Gastroesophageal sphincter (tissue), 4 donors: Measurements from ENCODE around the gene SRPK2. TPM values are rescaled to one million over a fixed set of nuclear protein-coding genes. Genes with fewer than 3 reads are reported as not detected.
"Not testable (repeated sequence)": the region's sequence is repeated elsewhere in the genome, so short reads cannot be mapped to it uniquely, and the experiment has no call there.

Experiments
- ATAC-seq: fragments of 150-250 bp; one replicate; pipeline ENCODE4 v1.9.1; 2016; ENCODE audit warnings: mild to moderate bottlenecking, moderate library complexity
- H3K27ac ChIP-seq, 4 donors: fragments of 200-600 bp; sonication (generic) in 3 of 4; 1 replicate in 3 of 4; 2 replicates in 1 of 4; pipeline ENCODE4 v1.5.1; 2016 to 2019
- H3K27me3 ChIP-seq: fragments of 200-600 bp; sonication (generic); one replicate; pipeline ENCODE4 v1.5.1; 2019
- H3K36me3 ChIP-seq, 2 donors: fragments of 200-600 bp; sonication (generic); one replicate each; pipeline ENCODE4 v1.5.1; 2019; ENCODE audit warnings: control low read depth in 1 of 2
- H3K4me1 ChIP-seq, 3 donors: fragments of 200-600 bp; sonication (generic); 1 replicate in 2 of 3; 2 replicates in 1 of 3; pipeline ENCODE4 v1.5.1; 2016 to 2019; ENCODE audit warnings: control low read depth in 2 of 3
- H3K4me3 ChIP-seq, 2 donors: fragments of 200-600 bp; sonication (generic); one replicate each; pipeline ENCODE4 v1.5.1; 2019; ENCODE audit warnings: mild to moderate bottlenecking in 1 of 2, moderate library complexity in 1 of 2
- H3K9me3 ChIP-seq, 3 donors: fragments of 200-600 bp; sonication (generic); one replicate each; pipeline ENCODE4 v1.5.1; 2017 to 2019; ENCODE audit warnings: control low read depth in 2 of 3
- EP300 ChIP-seq: sonication (generic); formaldehyde crosslinking; IDR thresholded peaks from one replicate; pipeline ENCODE4 v1.6.1; 2017; ENCODE audit warnings: antibody characterized with exemption, mild to moderate bottlenecking
- POLR2A ChIP-seq, 2 donors: fragments of 450-650 bp; IDR thresholded peaks; one replicate each; pipeline ENCODE4 v1.6.1; 2017; ENCODE audit warnings: antibody characterized with exemption in 2 of 2, mild to moderate bottlenecking in 2 of 2, moderate library complexity in 1 of 2
- POLR2AphosphoS5 ChIP-seq: sonication (generic); formaldehyde crosslinking; IDR thresholded peaks from one replicate; pipeline ENCODE4 v1.6.1; 2017; ENCODE audit warnings: antibody characterized with exemption
- whole genome bisulfite sequencing, 2 donors: methylation state at CpG; one replicate each; pipeline ENCODE4 v1.1.5; 2018; ENCODE audit warnings: low coverage in 1 of 2; 5-methylcytosine and 5-hydroxymethylcytosine counted together
- total RNA-seq, 4 donors: library from RNA; depleted of rRNA; stranded (reverse); fragments of >200 nt; gene quantifications; one replicate each; pipeline ENCODE4 v1.1.0, GENCODE V29; 2016
- TF ChIP-seq, protein P1 (sequence below), 4 experiments: fragments of 200-600 bp in 2 of 4; fragments of 450-650 bp in 2 of 4; sonication (generic) in 1 of 4; IDR thresholded peaks; one replicate each; pipeline ENCODE4 v1.5.1; 2017 to 2019; ENCODE audit warnings: antibody characterized with exemption in 4 of 4, mild to moderate bottlenecking in 2 of 4, moderate library complexity in 2 of 4

SRPK2 gene
- total RNA-seq, 4 donors from 2014 or later = 41.7 to 47.9 (median 43.8) TPM

GRCh38 chr7:105367458-105367857 lies 21.3 kb downstream of the SRPK2 start:
- 70 to 91% methylated on average over 1 to 2 of the region's 2 CpGs for WGBS, 2 donors
- Histone ChIP-seq H3K4me3 (no peak overlapping the region), H3K4me1 (peaks cover 0 to 10% (median 0%) of the 10 kb centered on the region in 3 donors), H3K36me3 (no peaks in the 10 kb centered on the region), H3K27me3 (no peaks in the 10 kb centered on the region), H3K9me3 (no peaks in the 10 kb centered on the region), H3K27ac (no peak overlapping the region)
- TF ChIP-seq POLR2AphosphoS5 (no peak), POLR2A (IDR thresholded peaks at IDR 0.05) (no peak), EP300 (no peak)
- TF ChIP-seq, protein P1, sequence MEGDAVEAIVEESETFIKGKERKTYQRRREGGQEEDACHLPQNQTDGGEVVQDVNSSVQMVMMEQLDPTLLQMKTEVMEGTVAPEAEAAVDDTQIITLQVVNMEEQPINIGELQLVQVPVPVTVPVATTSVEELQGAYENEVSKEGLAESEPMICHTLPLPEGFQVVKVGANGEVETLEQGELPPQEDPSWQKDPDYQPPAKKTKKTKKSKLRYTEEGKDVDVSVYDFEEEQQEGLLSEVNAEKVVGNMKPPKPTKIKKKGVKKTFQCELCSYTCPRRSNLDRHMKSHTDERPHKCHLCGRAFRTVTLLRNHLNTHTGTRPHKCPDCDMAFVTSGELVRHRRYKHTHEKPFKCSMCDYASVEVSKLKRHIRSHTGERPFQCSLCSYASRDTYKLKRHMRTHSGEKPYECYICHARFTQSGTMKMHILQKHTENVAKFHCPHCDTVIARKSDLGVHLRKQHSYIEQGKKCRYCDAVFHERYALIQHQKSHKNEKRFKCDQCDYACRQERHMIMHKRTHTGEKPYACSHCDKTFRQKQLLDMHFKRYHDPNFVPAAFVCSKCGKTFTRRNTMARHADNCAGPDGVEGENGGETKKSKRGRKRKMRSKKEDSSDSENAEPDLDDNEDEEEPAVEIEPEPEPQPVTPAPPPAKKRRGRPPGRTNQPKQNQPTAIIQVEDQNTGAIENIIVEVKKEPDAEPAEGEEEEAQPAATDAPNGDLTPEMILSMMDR (IDR thresholded peaks at IDR 0.05) = no peak
- no peak for ATAC-seq

DNA sequence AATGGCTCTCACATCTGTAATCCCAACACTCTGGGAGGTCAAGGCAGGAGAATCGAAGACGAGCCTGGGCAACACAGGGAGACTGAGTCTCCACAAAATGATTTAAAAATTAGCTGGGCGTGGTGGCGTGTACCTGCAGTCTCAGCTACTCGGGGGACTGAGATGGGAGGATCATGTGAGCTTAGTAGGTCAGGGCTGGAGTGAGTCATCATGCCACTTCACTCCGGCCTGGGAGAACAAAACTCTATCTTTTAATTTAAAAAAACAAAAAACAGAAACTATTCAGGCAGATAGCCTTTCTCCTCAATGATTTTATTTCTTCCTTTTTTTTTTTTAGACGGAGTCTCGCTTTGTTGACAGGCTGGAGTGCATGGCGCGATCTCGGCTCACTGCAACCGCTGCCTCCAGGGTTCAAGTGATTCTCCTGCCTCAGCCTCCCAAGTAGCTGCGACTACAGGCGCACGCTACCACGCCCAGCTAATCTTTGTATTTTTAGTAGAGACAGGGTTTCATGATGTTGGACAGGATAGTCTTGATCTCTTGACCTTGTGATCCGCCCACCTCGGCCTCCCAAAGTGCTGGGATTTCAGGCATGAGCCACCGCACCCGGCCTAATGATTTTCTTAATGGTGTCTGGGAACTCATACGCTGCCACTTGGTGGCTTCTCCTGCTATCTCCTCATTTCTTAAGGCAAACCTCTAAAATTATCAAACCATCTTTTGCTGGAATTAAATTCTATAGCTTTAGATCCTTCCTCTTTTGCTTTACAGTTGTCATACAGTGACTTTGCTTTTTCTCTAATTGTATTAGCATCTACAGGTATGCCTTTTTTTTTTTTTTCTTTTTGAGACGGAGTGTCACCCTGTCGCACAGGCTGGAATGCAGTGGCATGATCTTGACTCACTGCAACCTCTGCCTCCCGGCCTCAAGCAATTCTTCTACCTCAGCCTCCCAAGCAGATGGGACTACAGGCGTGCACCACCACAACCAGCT lies 22.9 kb downstream of the SRPK2 start:
- Histone ChIP-seq H3K4me1 (peaks cover 0 to 10% (median 0%) of the 10 kb centered on the region in 3 donors), H3K27me3 (no peaks in the 10 kb centered on the region), H3K27ac (no peak overlapping the region), H3K4me3 (no peak overlapping the region), H3K9me3 (no peaks in the 10 kb centered on the region), H3K36me3 (no peaks in the 10 kb centered on the region)
- WGBS, 2 donors = 89 to 93% methylated on average over 15 to 21 of the region's 25 CpGs
- TF ChIP-seq POLR2A (IDR thresholded peaks at IDR 0.05) = no peak
- TF ChIP-seq POLR2AphosphoS5 = no peak
- TF ChIP-seq EP300 = no peak
- TF ChIP-seq, protein P1 (IDR thresholded peaks at IDR 0.05) = no peak
- no peak for ATAC-seq

- TF ChIP-seq POLR2A (IDR thresholded peaks at IDR 0.05) = no peak
- TF ChIP-seq, protein P1 (IDR thresholded peaks at IDR 0.05) = no peak
- Histone ChIP-seq H3K4me3 (no peak overlapping the region), H3K36me3 (no peaks in the 10 kb centered on the region), H3K4me1 (peaks cover 0 to 10% (median 0%) of the 10 kb centered on the region in 3 donors), H3K27me3 (no peaks in the 10 kb centered on the region), H3K9me3 (no peaks in the 10 kb centered on the region), H3K27ac (no peak overlapping the region)
- no peak for ATAC-seq
- 94% methylated on average over 3 of the region's 3 CpGs; no CpG with 5 or more reads in 1 of the 2 donors for WGBS, 2 donors
These were observed 24.0 kb downstream of the SRPK2 start for GRCh38 chr7:105364684-105365083.

- H3K9me3 ChIP-seq, H3K4me3 ChIP-seq, H3K36me3 ChIP-seq, ATAC-seq, H3K27ac ChIP-seq, H3K27me3 ChIP-seq: not testable (repeated sequence)
- peaks cover 0 to 10% (median 0%) of the 10 kb centered on the region in 3 donors for H3K4me1 ChIP-seq
- 93 to 95% methylated on average over 4 to 6 of the region's 6 CpGs for WGBS, 2 donors
These were observed 25.1 kb downstream of the SRPK2 start for GRCh38 chr7:105363657-105364056.

DNA sequence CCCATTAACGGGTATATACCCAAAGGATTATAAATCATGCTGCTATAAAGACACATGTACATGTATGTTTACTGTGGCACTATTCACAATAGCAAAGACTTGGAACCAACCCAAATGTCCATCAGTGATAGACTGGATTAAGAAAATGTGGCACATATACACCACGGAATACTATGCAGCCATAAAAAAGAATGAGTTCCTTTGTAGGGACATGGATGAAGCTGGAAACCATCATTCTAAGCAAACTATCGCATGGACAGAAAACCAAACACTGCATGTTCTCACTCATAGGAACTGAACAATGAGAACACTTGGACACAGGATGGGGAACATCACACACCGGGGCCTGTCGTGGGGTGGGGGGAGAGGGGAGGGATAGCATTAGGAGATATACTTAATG lies 26.0 kb downstream of the SRPK2 start:
- not testable (repeated sequence) for H3K4me1 ChIP-seq, H3K27ac ChIP-seq, ATAC-seq, H3K36me3 ChIP-seq, H3K27me3 ChIP-seq, H3K4me3 ChIP-seq, H3K9me3 ChIP-seq
- 90 to 96% methylated on average over 2 to 3 of the region's 5 CpGs for WGBS, 2 donors

DNA sequence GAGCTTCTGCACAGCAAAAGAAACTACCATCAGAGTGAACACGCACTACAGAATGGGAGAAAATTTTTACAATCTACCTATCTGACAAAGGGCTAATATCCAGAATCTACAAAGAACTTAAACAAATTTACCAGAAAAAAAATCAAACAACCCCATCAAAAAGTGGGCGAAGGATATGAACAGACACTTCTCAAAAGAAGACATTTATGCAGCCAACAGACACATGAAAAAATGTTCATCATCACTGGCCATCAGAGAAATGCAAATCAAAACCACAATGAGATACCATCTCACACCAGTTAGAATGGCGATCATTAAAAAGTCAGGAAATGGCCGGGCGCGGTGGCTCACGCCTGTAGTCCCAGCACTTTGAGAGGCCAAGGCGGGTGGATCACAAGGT lies 26.7 kb downstream of the SRPK2 start:
- WGBS, 2 donors = 93% methylated on average over 8 of the region's 8 CpGs; no CpG with 5 or more reads in 1 of the 2 donors

GRCh38 chr7:105360149-105360548 lies 28.6 kb downstream of the SRPK2 start:
- not testable (repeated sequence) for ATAC-seq, H3K27me3 ChIP-seq, H3K9me3 ChIP-seq, H3K4me3 ChIP-seq, H3K27ac ChIP-seq, H3K36me3 ChIP-seq
- peaks cover 0 to 25% (median 7%) of the 10 kb centered on the region in 3 donors for H3K4me1 ChIP-seq
- 86 to 100% methylated on average over 1 to 2 of the region's 2 CpGs for WGBS, 2 donors

More for the DNA sequence above, 26.7 kb downstream of the SRPK2 start:
- H3K9me3 ChIP-seq, H3K36me3 ChIP-seq, H3K27me3 ChIP-seq, ATAC-seq, H3K27ac ChIP-seq, H3K4me3 ChIP-seq, H3K4me1 ChIP-seq: not testable (repeated sequence)
